ENCODE data around the gene EHBP1.

DNA sequence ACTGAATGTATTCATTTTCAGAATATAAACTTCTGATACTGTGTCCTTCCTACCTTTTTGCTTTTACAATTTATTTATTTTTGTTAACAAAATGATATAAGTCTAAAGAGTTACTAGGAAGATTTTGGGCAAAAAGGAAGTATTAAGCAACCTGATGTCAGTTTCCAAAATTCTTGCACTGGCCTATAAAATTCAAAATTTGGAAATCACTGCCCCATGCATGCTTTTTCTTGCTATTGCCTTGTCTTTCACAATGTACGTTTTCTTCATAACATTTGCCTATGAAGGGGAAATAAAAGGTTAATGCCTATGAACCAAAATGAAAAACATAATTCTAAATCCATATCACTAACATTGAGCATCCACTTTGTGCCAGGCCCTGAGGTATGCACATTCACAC, 40.1 kb upstream of the EHBP1 start:
- TF ChIP-seq, protein P1, sequence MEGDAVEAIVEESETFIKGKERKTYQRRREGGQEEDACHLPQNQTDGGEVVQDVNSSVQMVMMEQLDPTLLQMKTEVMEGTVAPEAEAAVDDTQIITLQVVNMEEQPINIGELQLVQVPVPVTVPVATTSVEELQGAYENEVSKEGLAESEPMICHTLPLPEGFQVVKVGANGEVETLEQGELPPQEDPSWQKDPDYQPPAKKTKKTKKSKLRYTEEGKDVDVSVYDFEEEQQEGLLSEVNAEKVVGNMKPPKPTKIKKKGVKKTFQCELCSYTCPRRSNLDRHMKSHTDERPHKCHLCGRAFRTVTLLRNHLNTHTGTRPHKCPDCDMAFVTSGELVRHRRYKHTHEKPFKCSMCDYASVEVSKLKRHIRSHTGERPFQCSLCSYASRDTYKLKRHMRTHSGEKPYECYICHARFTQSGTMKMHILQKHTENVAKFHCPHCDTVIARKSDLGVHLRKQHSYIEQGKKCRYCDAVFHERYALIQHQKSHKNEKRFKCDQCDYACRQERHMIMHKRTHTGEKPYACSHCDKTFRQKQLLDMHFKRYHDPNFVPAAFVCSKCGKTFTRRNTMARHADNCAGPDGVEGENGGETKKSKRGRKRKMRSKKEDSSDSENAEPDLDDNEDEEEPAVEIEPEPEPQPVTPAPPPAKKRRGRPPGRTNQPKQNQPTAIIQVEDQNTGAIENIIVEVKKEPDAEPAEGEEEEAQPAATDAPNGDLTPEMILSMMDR (tag by site-specific recombination; IDR thresholded peaks at IDR 0.05): no peak
- TF ChIP-seq ZSCAN23 (tag by site-specific recombination; IDR thresholded peaks at IDR 0.05) (no peak), ZNF121 (tag by site-specific recombination; IDR thresholded peaks at IDR 0.05) (no peak), ZNF174 (tag by site-specific recombination; IDR thresholded peaks at IDR 0.05) (no peak), ZBTB1 (tag by site-specific recombination; IDR thresholded peaks at IDR 0.05) (no peak), ZNF19 (tag by site-specific recombination; IDR thresholded peaks at IDR 0.05; ENCODE audit: low read depth) (no peak), ZNF670 (tag by site-specific recombination; IDR thresholded peaks at IDR 0.05; ENCODE audit: low read depth) (no peak)
- TF ChIP-seq, protein P2, sequence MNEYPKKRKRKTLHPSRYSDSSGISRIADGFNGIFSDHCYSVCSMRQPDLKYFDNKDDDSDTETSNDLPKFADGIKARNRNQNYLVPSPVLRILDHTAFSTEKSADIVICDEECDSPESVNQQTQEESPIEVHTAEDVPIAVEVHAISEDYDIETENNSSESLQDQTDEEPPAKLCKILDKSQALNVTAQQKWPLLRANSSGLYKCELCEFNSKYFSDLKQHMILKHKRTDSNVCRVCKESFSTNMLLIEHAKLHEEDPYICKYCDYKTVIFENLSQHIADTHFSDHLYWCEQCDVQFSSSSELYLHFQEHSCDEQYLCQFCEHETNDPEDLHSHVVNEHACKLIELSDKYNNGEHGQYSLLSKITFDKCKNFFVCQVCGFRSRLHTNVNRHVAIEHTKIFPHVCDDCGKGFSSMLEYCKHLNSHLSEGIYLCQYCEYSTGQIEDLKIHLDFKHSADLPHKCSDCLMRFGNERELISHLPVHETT (tag by site-specific recombination; IDR thresholded peaks at IDR 0.05): no peak
- TF ChIP-seq, protein P3, sequence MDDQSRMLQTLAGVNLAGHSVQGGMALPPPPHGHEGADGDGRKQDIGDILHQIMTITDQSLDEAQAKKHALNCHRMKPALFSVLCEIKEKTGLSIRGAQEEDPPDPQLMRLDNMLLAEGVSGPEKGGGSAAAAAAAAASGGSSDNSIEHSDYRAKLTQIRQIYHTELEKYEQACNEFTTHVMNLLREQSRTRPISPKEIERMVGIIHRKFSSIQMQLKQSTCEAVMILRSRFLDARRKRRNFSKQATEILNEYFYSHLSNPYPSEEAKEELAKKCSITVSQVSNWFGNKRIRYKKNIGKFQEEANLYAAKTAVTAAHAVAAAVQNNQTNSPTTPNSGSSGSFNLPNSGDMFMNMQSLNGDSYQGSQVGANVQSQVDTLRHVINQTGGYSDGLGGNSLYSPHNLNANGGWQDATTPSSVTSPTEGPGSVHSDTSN (CRISPR knock-in tag; IDR thresholded peaks at IDR 0.05): no peak
- TF ChIP-seq, protein P4, sequence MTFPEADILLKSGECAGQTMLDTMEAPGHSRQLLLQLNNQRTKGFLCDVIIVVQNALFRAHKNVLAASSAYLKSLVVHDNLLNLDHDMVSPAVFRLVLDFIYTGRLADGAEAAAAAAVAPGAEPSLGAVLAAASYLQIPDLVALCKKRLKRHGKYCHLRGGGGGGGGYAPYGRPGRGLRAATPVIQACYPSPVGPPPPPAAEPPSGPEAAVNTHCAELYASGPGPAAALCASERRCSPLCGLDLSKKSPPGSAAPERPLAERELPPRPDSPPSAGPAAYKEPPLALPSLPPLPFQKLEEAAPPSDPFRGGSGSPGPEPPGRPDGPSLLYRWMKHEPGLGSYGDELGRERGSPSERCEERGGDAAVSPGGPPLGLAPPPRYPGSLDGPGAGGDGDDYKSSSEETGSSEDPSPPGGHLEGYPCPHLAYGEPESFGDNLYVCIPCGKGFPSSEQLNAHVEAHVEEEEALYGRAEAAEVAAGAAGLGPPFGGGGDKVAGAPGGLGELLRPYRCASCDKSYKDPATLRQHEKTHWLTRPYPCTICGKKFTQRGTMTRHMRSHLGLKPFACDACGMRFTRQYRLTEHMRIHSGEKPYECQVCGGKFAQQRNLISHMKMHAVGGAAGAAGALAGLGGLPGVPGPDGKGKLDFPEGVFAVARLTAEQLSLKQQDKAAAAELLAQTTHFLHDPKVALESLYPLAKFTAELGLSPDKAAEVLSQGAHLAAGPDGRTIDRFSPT (tag by site-specific recombination; IDR thresholded peaks at IDR 0.05): no peak
- TF ChIP-seq, protein P5, sequence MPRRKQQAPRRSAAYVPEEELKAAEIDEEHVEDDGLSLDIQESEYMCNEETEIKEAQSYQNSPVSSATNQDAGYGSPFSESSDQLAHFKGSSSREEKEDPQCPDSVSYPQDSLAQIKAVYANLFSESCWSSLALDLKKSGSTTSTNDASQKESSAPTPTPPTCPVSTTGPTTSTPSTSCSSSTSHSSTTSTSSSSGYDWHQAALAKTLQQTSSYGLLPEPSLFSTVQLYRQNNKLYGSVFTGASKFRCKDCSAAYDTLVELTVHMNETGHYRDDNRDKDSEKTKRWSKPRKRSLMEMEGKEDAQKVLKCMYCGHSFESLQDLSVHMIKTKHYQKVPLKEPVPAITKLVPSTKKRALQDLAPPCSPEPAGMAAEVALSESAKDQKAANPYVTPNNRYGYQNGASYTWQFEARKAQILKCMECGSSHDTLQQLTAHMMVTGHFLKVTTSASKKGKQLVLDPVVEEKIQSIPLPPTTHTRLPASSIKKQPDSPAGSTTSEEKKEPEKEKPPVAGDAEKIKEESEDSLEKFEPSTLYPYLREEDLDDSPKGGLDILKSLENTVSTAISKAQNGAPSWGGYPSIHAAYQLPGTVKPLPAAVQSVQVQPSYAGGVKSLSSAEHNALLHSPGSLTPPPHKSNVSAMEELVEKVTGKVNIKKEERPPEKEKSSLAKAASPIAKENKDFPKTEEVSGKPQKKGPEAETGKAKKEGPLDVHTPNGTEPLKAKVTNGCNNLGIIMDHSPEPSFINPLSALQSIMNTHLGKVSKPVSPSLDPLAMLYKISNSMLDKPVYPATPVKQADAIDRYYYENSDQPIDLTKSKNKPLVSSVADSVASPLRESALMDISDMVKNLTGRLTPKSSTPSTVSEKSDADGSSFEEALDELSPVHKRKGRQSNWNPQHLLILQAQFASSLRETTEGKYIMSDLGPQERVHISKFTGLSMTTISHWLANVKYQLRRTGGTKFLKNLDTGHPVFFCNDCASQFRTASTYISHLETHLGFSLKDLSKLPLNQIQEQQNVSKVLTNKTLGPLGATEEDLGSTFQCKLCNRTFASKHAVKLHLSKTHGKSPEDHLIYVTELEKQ (tag by site-specific recombination; IDR thresholded peaks at IDR 0.05; ENCODE audit: borderline replicate concordance): no peak
